NCI-H2196 (cell line): ENCODE measurements around the gene GADD45GIP1.

Experiments used
- DNase-seq: peaks from one replicate; lab custom pipeline; 2025; ENCODE audit not compliant: unreplicated experiment; lab: John Stamatoyannopoulos, UW

GADD45GIP1 gene

DNA sequence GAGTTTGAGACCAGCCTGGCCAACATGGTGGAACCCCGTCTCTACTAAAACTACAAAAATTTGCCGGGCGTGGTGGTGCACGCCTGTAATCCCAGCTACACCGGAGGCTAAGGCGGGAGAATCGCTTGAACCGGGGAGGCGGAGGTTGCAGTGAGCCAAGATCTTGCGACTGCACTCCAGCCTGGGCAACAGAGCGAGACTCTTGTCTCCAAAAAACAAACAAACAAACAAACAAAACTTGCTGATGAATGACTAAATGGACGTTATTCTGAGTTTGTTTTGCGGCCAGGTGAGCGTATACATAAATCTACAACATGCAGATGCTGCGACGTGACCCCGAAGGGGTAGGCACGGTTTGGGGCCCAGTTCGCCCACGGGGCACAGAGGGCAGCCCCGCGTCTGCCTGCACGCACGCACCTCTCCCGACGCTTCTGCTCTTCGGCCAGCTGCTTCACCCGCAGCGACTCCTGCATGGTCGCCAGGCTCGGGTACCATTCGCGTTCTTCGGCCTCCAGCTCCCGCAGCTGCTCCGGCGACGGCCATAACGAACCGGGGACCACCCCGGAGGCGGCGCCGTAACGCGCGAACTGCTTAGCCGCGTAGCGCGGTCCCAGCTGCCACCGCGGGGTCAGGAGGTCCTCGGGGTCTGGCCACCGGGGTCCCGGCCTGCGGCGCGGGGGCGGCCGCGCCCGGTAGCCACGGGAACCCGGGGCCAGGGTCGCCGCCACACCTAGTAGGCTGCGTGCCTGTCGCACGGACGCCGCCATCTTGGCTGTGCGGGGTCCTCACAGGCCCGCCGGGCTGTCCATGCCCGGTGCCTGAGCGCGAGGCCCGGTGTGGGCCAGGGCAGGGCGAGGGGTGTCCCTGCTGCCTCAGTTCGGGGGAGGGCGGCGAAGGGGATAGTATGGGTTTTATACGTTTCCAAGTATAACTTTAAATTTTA lies at the start of gene GADD45GIP1:
GADD45GIP1 (minus strand) TSS at position 778 of the 943 bp plus-strand sequence; CDS start at position 767, 11 bp downstream.
- peak; percentile 78 for DNase-seq

GRCh38 chr19:13005861-13006370 lies 48.9 kb upstream of the GADD45GIP1 start:
- no peak for DNase-seq

GRCh38 chr19:13005253-13005652 lies 48.2 kb upstream of the GADD45GIP1 start:
- DNase-seq, result no peak

GRCh38 chr19:13004273-13004672 lies 47.2 kb upstream of the GADD45GIP1 start:
- DNase-seq, result no peak

- no peak for DNase-seq
These were observed 46.1 kb upstream of the GADD45GIP1 start for GRCh38 chr19:13003081-13003480.

DNA sequence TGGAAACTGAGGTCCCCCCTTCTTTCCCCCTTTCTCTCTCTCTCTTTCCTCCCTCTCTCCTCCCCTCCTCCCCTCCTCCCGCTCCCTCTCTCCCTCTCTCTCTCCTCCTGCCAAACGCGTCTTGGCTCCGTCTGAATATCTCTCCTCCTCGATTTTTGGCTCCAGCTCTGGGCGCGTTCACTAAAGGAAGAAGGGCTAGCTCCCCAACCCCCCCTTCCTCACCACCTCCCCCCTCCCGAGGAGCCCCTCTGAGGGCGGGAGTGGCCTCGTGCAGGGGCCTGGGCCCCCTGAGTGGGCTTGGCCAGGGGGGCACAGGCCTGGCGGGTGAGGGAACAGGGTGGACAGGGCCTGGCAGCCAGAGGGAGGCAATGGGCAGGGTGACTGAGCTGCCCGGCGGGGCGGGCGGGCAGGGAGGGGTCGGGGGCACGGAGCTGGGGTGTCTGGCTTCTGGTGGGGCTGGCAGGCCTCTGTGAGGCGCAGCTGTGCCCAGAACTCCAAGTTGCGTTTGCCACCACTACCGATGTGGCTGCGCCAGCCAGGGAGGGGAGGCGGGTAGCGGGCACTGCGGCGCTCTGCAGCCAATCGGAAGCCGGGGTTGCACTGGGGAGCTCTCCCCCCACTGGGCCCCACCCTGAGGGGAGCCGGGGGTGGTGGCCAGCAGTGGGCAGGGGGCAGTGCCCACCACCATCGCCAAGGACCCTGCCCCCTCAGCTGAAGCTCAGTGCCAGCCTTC lies 45.3 kb upstream of the GADD45GIP1 start:
- DNase-seq, result no peak

DNA sequence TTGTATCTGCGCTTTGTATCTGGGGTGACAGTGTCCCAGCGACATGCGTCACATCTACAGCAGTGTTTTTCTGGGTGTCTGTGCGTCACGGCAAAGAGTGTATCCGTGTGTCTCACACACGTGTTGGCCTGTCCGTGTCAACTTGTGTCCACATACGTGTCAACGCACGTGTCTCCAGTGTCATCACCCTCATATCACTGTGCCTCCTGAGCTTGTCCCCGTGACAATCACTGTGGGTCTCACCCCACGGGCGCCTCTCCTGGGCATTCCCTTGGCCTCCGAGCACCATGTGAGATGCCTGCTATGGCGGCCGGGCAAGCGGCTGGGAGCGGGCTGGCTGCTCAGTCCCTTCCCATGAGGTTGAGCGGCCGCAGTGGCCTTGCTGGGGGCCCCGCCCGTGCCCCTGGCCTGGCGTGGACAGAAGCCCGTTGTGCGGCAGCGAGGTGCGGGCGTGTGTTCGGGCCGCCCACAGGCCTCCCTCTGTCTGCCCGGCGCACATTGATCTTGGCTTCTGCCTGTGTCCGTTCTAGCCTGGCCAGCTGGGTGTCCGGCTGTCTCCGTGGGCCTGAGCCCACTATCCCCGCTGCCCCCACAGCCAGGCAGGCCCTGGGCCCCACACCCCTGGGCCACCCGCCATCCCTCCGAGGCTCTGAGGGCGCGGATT lies 44.6 kb upstream of the GADD45GIP1 start:
- DNase-seq, result no peak

- no peak for DNase-seq
These were observed 44.1 kb upstream of the GADD45GIP1 start for GRCh38 chr19:13001166-13001501.

DNA sequence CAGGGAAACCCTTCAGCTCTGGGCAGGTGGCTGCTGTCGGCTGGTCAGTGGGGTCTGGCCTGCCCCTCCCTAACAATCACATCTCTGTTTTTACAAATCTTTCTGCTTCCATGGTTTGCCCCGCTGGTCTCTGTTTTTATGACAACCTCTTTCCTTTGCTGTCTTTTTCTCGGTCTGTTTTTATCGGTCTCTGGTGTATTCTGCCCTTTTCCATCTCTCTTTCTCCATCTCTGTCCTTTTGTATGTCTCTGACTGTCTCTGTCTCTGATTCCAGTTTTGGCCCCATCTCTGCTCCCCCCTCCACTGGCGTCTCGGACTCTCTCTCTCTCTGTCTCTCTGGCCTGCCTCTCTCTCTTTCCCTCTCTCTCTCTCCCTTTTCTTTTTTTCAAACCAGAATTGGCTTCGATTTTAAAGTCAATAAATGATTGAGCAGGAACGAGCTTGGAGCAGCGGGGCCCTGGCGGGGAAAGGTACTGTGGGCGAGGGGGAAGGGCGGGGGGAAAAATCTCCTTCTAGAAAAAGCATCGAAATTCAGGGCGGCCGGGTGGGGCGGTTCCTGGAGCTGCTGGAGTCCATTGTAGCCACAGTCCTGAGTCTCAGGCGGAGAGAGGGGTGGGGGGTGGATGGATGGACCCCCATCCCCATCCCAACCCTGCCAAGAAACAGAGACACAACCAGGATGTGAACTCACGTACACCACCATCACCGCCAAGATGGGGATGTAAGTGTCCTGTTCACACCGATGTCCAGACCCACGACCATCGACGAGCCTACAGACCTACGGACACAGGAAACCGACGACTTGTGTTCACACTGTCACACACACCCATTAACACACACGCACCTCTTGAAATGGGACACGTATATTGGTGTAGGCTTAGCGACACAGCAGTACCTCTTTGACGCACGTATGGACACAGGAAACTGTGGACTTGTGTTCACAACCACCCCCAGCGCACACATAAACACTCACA lies 41.2 kb upstream of the GADD45GIP1 start:
- DNase-seq, result no peak

DNA sequence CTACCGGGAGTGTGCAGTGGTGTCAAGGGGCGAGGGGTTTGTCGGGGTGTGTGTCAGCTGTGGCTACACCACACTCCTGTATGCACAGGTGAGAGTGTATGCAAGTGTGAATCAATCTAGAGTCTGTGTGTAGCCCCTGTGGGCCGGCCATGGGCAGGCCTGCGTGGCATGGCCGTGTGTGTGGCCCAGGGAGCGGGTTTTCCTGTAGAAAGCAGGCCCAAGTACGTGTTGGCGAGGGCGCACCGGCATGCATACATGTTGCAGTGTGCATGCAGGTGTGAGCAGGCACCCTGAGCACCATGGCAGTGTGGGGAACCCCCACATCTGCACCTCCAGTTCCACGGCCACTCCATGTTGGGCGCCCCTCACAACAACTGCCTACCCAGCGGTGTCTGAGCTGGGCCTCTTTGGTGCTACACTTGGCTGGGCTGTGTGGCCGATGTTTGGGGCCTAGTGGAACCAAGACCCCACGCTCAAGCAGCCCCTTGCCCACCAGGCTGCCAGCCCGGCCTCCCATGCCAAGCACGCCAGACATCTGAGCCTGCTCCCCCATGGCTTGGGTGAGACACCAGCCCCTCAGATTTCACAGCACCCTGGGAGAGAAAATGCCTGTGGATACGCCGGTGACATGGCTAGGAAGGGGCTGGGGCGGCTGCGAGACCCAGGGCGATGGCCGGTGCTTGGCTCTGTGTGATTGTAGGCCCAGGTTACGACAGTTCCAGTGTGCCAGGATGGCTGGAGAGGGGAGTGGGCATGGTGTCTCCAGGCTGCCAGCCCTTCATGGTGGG lies 40.4 kb upstream of the GADD45GIP1 start:
- DNase-seq, result no peak

GRCh38 chr19:12996406-12997094 lies 39.5 kb upstream of the GADD45GIP1 start:
- DNase-seq, result no peak

DNA sequence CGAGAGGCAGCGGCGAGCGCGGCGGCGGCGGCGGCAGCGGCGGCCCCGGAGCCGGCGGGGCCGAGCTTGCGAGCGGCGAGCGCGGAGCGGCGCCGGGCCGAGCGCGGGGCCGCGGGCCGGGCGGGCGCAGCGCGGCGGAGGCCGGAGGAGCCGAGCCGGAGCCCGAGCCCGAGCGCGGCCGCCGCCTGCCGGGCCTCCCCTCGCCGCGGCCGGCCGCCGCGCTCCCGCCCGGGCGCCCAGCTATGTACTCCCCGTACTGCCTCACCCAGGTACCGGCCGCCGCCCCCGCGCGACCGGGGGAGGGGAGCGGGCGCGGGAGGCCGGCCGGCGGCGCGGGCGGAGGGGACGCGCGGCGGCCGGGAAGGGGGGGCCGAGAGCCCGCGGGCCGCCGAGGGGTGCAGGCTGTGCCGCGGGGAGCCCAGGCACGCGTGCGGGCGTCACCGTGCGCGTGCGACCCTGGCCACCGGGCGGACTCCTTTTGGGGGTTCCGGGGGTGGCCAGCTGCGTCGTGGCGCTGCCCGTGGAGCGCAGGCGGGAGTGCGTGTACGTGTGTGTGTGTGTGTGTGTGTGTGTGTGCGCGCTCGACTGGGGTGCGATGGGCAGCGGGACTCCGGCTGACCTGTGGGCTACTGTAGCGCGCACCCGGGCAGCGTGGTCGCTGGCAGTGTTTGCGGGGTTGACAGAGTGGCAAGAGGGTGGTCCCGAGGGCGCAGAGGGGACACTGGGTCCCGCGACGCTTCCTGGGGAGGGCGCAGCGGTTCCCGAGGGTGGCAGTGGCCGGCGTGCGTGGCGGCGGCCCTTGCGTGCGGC lies 38.8 kb upstream of the GADD45GIP1 start:
- no peak for DNase-seq

DNA sequence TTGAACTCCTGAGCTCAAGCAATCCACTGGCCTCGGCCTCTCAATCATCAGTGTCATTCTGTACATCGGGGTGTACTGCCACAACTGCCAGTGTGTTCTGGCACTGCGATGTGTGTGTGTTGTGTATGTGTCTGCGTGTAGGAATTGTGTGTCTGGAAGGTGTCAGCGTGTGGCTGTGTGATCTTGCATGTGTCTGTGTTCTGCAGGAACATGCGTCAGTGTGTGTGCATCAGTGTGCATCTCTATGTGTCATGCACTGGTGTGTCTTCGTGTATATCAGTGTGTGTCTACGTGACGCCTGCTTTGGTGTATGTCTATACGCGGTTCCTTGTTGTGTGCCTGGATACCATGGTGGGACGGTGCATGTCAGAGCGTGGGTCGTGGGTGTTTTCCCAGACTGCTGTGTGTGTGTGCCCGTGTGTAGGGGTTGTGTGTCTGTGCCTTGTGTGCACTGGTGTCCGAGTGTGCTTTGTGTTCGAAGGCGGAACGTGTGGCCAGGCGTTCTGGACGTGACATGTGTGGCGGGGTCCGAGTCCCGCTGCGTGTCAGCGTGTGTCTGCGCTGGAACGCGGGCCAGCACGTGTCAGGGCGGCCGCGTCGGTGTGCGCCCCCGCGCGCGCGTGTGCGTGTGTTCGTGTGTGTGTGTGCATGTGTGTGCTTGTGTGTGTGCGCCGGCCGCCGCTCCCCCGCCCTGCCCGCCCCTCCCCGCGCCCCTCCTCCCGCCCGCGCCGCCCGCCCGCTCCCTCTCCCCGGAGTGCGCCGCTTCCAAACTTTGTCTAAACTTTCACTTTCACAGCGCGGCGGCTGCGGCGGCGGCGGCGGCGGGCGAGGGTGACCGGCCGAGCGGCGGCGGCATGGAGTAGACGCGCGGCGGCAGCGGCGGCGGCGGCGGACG lies 37.9 kb upstream of the GADD45GIP1 start, which contains the start of gene NFIX:
NFIX (plus strand) TSS at position 775 of the 895 bp plus-strand sequence. CDS start 363 bp downstream, outside the sequence.
- peak; percentile 26 for DNase-seq

- DNase-seq, result no peak
These were observed 36.5 kb upstream of the GADD45GIP1 start for GRCh38 chr19:12993562-12993961.

GRCh38 chr19:12992729-12993128 lies 35.7 kb upstream of the GADD45GIP1 start:
- no peak for DNase-seq

- no peak for DNase-seq
These were observed 34.3 kb upstream of the GADD45GIP1 start for GRCh38 chr19:12991296-12991695.

GRCh38 chr19:12990853-12991252 lies 33.8 kb upstream of the GADD45GIP1 start:
- no peak for DNase-seq
